Activated naive CD4-positive, alpha-beta T cell treated with anti-CD3 and anti-CD28 coated beads, Interleukin-2, amount 10 ng/mL, durations not matched to agents 7 days and 5 days (primary cell): ENCODE measurements around the gene FAH.
A peak's percentile ranks its signal among the peaks of the same experiment; 100 is the strongest.

Source experiments
- CTCF ChIA-PET: fragments of 350-600 bp; sonication (Branson Sonifier 250); formaldehyde crosslinking; loops from one replicate; lab custom pipeline; 2021; ENCODE audit warnings: antibody characterized with exemption; lab: Charles Lee
- DNase-seq: peaks from one replicate; pipeline ENCODE4 v3.0.0-alpha.2; 2020
- H3K27ac Mint-ChIP-seq: one replicate; pipeline ENCODE4 v1.8.0; 2021; ENCODE audit warnings: mild to moderate bottlenecking, moderate library complexity, mixed read lengths
- H3K27me3 Mint-ChIP-seq: one replicate; pipeline ENCODE4 v1.8.0; 2021; ENCODE audit warnings: mild to moderate bottlenecking, mixed read lengths
- H3K36me3 Mint-ChIP-seq: one replicate; pipeline ENCODE4 v1.8.0; 2021; ENCODE audit warnings: mixed read lengths
- H3K4me1 Mint-ChIP-seq: one replicate; pipeline ENCODE4 v1.8.0; 2021; ENCODE audit warnings: mixed read lengths
- H3K4me3 Mint-ChIP-seq: one replicate; pipeline ENCODE4 v1.8.0; 2021; ENCODE audit warnings: mild to moderate bottlenecking, moderate library complexity, mixed read lengths
- H3K9me3 Mint-ChIP-seq: one replicate; pipeline ENCODE4 v1.8.0; 2021; ENCODE audit warnings: mixed read lengths

The FAH gene

DNA sequence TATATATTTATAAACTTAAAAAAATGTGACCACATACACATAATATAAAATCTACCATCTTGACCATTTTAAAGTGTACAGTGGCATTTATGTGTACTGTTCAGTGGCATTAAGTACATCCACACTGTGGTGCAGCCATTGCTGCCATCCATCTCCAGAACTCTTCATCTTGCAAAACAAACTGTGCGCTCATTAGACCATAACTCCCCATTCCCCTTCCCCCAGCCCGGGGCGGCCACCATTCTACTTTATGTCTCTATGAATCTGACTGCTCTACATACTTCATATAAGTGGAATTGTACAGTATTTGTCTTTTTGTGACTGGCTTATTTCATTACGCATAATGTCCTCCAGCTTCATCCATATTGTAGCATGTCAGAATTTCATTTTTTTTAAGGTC lies 51.4 kb downstream of the FAH start:
- Mint-ChIP-seq H3K4me3 (no peak overlapping the region), H3K4me1 (no peaks in the 10 kb centered on the region), H3K9me3 (no peaks in the 10 kb centered on the region), H3K27ac (no peak overlapping the region), H3K36me3 (no peaks in the 10 kb centered on the region), H3K27me3 (peaks cover 20% of the 10 kb centered on the region)
- no peak for DNase-seq
- CTCF ChIA-PET = interaction anchor here (0.7 kb wide), 1 partner anchor 164 kb away, joined by 3 read pairs; no protein-coding TSS in a partner anchor

DNA sequence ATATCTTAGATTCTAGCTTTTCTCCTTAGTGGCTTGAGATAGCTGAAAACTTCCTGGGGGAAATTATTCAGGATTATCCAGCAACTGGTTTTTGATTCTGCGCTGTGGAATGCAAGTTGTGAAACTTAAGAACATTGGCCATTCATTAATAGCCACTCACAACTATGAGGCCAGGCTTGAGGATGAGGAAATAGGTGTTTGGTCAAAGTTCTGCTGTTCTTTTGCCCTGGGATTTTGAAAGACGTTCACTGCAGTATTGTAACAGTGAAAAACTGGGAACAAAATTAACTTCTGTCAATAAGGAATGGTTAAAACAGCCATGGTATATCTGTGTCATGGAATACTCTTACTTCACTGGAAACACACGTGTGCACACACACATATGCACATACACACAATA lies 55.1 kb downstream of the FAH start:
- no peaks in the 10 kb centered on the region for H3K9me3 Mint-ChIP-seq
- CTCF ChIA-PET = no interaction called here
- DNase-seq = no peak
- no peak overlapping the region for H3K27ac Mint-ChIP-seq
- no peaks in the 10 kb centered on the region for H3K4me1 Mint-ChIP-seq
- H3K4me3 Mint-ChIP-seq = no peak overlapping the region
- peaks cover 36% of the 10 kb centered on the region for H3K27me3 Mint-ChIP-seq
- H3K36me3 Mint-ChIP-seq = no peaks in the 10 kb centered on the region

DNA sequence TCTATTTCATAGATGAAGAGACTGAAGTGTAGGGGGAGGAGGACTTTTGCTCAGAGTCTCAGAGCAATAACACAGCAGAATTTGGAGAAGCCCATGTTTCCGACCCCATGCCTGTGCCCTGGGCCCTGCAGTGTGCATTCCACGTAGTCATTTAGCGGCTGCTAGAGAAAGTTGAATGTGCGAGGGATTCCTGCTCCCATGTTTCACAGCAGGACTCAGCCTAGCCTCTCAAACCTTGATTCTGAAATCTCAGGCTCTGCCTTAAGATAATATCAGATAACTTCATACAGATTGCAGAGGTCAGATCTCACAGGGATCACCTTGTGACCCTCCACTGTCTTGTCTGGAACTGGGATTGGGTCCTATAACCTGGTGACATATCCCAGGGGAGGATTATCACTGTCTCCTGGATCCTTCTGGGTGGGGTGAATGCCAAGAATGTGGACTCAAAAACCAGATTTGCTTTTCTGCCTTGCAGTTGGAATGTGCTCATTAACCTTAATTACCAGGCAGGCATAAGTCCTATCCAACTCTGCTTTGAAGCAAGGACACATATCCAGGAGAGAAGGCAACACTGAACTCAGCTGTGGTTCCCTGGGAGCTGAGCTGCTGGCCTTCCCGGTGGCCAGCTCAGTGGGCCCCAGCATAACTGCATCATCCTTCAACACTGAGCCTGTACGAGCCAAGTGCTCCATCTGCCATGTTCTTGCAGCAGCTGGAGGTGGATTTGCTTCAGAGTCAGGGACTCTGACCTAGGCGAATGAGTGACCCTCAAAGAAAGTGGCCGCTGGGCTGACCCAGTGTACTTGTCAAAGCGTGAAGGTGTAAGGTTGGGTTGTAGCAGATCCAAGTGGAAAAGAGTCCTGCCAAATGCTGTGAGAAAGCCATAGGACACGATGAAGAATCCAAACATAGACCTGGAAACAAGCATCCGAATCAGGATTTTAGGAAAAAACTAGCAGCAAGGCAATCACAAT lies 56.2 kb downstream of the FAH start:
- DNase-seq = no peak
- H3K27ac Mint-ChIP-seq = no peak overlapping the region
- CTCF ChIA-PET = no interaction called here
- H3K4me1 Mint-ChIP-seq = no peaks in the 10 kb centered on the region
- H3K9me3 Mint-ChIP-seq = no peaks in the 10 kb centered on the region
- H3K4me3 Mint-ChIP-seq = no peak overlapping the region
- no peaks in the 10 kb centered on the region for H3K36me3 Mint-ChIP-seq
- H3K27me3 Mint-ChIP-seq = peaks cover 36% of the 10 kb centered on the region

DNA sequence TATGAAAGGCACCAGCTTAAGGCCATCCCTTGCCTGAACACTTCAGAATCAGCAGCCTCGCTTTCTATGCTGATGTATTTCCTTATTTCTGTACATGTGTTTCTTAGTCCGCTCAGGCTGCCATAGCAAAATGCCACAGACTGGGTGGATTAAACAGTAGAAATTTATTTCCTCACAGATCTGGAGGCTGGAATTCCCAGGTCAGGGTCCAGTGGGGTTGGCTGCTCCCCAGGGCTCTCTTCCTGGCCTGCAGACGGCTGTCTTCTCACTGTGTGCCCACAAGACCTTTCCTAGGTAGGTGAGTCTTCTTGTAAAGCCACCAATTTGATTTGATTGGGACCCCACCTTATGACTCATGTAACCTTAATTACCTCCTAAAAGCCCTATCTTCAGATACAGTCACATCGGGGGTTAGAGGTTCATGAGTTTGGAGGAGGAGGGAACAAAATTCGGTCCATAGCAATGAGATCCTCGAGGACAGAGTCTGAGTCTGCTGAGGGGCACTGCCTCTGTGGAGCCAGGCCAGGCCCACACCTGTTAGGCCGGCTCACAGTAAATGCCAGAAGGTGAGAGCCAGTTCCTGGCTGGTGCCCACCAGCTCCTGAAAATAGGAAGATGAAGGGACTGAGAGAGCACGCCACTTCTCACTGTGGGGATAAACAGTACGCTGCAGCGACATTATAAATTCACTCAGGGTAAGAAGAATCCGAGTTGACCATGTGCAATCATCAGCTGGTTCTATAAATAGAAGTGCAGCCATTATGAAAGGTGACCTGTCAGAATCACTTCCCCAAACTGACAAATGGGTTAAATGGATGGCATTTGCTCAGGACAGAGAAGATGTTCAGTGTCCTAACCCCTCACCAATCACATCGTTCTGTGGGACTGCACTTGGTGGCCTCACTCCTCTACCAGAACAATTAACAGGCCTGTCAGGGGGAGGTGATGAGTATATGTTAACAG lies 58.1 kb downstream of the FAH start:
- H3K4me1 Mint-ChIP-seq = no peaks in the 10 kb centered on the region
- H3K27ac Mint-ChIP-seq = no peak overlapping the region
- no peak for DNase-seq
- no peak overlapping the region for H3K4me3 Mint-ChIP-seq
- CTCF ChIA-PET = no interaction called here
- no peaks in the 10 kb centered on the region for H3K9me3 Mint-ChIP-seq
- peaks cover 40% of the 10 kb centered on the region for H3K27me3 Mint-ChIP-seq
- H3K36me3 Mint-ChIP-seq = no peaks in the 10 kb centered on the region

DNA sequence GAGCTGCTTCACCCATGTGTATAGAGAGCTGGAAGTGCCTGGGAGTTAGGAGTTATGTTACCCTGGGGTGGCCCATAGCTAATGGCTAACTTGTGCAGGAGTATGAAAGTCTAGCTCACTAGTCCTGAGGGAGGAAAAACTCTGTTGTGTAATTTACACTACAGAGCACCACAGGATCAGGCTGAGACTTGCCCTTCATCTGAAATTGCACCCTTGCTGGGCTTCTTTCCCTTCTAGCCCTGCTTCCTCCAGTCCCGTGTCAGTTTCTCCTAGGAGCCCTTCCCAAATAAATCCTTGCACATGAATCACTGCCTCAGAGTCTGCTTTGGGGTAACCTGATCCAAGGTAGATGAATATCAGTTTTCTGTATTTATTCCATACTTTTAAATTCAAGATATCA lies 59.2 kb downstream of the FAH start:
- CTCF ChIA-PET = no interaction called here
- peaks cover 40% of the 10 kb centered on the region for H3K27me3 Mint-ChIP-seq
- no peaks in the 10 kb centered on the region for H3K9me3 Mint-ChIP-seq
- H3K27ac Mint-ChIP-seq = no peak overlapping the region
- H3K4me3 Mint-ChIP-seq = no peak overlapping the region
- H3K4me1 Mint-ChIP-seq = no peaks in the 10 kb centered on the region
- DNase-seq = no peak
- H3K36me3 Mint-ChIP-seq = no peaks in the 10 kb centered on the region

DNA sequence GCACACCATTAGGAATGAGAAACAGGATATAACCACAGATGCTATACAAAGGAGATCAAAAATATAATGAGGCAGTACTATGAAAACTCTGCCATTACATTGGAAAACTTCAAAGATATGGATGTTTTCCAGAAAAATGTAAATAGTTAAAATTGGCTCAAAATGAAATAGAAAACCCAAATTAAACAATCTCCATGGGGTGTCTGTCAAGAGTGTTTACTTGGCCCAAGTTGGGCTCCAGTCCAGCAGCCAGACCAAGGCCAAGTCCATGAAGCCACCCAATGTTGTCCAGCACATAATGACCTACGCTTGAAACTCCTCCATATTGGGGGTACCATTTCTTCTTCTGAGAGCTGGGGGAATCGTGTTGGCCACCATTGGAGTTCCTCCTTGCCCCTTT lies 62.1 kb downstream of the FAH start:
- Mint-ChIP-seq H3K9me3 (no peaks in the 10 kb centered on the region), H3K27ac (no peak overlapping the region), H3K27me3 (peaks cover 29% of the 10 kb centered on the region), H3K4me3 (no peak overlapping the region), H3K4me1 (no peaks in the 10 kb centered on the region), H3K36me3 (no peaks in the 10 kb centered on the region)
- CTCF ChIA-PET = no interaction called here
- DNase-seq = no peak

DNA sequence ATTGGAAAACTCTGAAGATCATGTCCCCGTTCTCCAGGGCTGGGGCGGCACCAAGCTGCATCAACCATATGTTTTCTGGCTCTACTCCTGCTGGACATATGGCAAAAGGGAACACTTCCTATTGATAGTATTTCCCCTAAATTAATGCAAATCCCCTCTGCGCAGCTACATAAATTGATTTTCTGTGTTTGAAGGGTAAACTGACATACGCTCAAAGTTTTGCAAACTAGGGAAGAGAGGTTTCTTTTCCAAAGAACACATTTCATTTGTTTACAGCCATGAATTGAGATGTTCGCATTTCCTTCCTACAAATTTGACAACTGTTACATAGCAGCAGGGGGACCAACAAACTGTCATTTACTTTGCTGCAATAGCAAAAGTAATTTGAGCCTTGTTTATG lies 63.3 kb downstream of the FAH start:
- H3K4me1 Mint-ChIP-seq = no peaks in the 10 kb centered on the region
- H3K27ac Mint-ChIP-seq = no peak overlapping the region
- H3K4me3 Mint-ChIP-seq = no peak overlapping the region
- H3K27me3 Mint-ChIP-seq = peaks cover 19% of the 10 kb centered on the region
- no peak for DNase-seq
- no peaks in the 10 kb centered on the region for H3K36me3 Mint-ChIP-seq
- no peaks in the 10 kb centered on the region for H3K9me3 Mint-ChIP-seq
- CTCF ChIA-PET = no interaction called here

DNA sequence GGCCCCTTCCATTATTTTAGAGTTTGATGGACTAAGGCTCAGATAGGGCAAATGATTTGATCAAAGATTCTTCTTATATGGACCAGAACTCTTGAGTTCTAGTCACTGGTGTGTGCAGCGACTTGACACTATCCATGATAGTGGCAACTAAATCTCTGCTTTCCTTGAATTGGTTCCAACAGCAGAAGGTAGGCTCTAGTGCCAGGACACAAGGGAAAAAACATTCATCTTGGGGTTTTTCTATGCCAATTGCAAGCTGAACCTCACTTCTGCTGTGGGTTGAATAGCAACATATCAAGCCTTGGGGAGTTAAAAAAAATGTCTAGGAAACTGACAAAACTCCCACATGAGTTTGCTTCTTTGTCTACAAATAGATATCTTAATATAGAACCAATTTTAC lies 64.1 kb downstream of the FAH start:
- Mint-ChIP-seq H3K4me3 (no peak overlapping the region), H3K27me3 (peaks cover 17% of the 10 kb centered on the region), H3K4me1 (no peaks in the 10 kb centered on the region), H3K9me3 (no peaks in the 10 kb centered on the region), H3K27ac (no peak overlapping the region), H3K36me3 (no peaks in the 10 kb centered on the region)
- CTCF ChIA-PET = no interaction called here
- no peak for DNase-seq

DNA sequence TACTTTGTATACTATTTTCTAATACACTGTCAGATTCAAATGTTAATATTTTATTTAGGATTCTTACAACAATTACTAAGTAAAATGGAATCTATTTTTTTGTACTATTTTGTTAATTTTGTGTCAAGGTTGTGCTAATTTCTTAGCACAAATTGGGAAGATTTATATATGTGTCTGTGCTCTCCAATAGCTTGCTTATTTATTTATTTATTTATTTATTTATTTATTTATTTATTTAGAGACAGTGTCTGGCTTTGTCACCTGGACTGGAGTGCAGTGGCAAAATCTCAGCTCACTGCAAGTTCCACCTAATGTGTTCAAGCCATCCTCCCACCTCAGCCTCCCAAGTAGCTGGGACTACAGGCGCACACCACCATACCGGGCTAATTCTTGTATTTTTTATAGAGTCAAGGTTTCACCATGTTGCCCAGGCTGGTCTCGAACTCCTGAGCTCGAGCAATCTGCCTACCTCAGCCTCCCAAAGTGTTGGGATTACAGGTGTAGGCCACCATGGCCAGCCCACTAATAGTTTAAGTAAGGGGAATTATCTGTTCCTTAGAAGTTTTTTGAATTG lies 64.6 kb downstream of the FAH start:
- CTCF ChIA-PET = no interaction called here
- H3K27ac Mint-ChIP-seq = no peak overlapping the region
- H3K9me3 Mint-ChIP-seq = no peaks in the 10 kb centered on the region
- H3K36me3 Mint-ChIP-seq = no peaks in the 10 kb centered on the region
- H3K4me3 Mint-ChIP-seq = no peak overlapping the region
- DNase-seq = no peak
- peaks cover 12% of the 10 kb centered on the region for H3K27me3 Mint-ChIP-seq
- H3K4me1 Mint-ChIP-seq = no peaks in the 10 kb centered on the region

DNA sequence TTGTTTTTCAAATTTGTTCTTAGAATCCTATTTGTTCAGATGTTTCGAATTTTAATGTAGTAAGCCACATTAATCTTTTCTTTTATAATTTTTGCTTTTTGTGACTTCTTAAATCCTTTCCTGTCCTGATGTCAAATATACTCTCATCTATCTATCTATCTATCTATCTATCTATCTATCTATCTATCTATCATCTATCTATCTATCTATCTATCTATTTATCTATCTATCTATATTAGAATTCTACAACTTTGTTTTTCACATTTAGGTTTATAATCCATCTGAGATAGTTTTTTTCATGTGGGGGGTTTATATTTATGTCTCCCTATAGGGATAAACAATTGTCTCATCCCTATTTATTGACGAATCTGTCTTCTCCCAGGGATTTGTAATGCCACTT lies 67.2 kb downstream of the FAH start:
- DNase-seq = no peak
- no peaks in the 10 kb centered on the region for H3K4me1 Mint-ChIP-seq
- CTCF ChIA-PET = no interaction called here
- H3K9me3 Mint-ChIP-seq = no peaks in the 10 kb centered on the region
- peaks cover 11% of the 10 kb centered on the region for H3K27me3 Mint-ChIP-seq
- H3K36me3 Mint-ChIP-seq = no peaks in the 10 kb centered on the region
- no peak overlapping the region for H3K4me3 Mint-ChIP-seq
- H3K27ac Mint-ChIP-seq = no peak overlapping the region

DNA sequence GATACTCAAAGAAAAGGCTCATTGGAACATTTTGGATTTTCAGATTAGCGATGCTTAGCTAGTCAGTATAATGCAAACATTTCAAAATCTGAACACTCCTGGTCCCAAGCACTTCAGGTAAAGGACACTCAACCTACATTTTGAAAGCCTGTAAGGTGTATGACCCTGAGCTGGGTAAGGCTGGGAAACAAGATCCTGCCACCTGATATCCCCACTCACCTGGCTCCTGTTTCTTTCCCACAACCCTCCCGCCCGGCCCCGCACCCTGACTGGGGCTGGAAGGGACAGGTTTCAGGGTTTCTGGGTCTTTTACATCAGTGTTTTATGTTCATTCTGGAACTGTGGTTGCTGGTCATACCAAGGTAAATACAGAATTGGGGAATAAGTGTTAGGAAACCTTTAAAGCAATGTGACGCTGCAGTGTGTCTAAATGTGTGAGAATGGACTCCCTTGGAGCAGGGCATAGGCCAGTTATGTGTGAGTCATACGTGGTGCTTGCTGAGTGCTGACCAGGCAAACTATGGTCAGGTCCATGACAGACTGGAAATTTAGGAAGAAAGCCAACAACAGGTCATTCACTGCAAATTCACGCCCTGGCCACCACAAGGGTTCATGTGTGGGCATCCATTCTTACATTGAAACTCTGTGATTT lies 76.3 kb downstream of the FAH start:
- CTCF ChIA-PET = no interaction called here
- no peak for DNase-seq

DNA sequence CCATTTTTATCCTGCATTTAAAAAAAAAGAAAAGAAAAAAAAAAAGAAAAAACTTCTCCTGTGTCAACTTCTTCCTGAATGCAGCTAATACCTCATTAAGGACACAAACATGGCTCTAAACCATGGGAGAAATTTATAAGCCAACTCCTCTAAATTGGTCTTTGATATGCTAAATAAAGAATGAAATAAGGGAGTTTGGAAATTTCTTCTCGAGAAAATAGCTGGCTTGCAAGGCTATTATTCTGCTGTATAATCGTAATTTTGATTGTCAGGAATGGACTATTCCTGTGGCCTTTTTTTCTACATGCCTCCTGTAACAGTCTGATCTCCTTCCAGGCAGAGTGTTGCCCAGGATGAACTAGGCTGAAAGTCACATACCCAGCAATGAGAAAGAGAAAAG lies 78.6 kb downstream of the FAH start:
- Mint-ChIP-seq H3K9me3 (no peaks in the 10 kb centered on the region), H3K4me1 (no peaks in the 10 kb centered on the region), H3K4me3 (no peak overlapping the region), H3K27me3 (peaks cover 26% of the 10 kb centered on the region), H3K36me3 (no peaks in the 10 kb centered on the region), H3K27ac (no peak overlapping the region)
- DNase-seq = no peak
- CTCF ChIA-PET = no interaction called here

More for the DNA sequence above, 76.3 kb downstream of the FAH start:
- Mint-ChIP-seq H3K36me3 (no peaks in the 10 kb centered on the region), H3K27me3 (peaks cover 20% of the 10 kb centered on the region), H3K4me1 (no peaks in the 10 kb centered on the region), H3K27ac (no peak overlapping the region), H3K9me3 (no peaks in the 10 kb centered on the region), H3K4me3 (no peak overlapping the region)

DNA sequence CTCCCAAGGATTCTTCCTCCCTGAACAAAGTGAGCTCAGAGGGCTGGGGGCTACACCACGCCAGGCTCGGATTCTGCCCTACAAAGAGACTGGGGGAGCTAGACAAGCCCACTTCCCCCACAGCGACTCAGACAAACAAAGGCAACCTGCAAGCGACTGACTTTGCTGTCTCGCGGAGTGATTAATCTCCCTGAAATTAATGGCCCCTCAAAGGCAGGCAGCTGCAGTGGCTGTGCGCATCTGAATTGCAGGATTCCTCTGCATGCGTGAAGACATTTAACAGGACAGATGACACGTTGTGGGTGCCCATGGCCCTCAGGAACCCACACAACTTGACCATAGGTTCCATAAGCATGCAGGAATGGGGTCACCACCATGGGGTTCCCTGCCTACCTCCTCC lies 80.8 kb downstream of the FAH start:
- peaks cover 22% of the 10 kb centered on the region for H3K27me3 Mint-ChIP-seq
- no peaks in the 10 kb centered on the region for H3K4me1 Mint-ChIP-seq
- no peaks in the 10 kb centered on the region for H3K9me3 Mint-ChIP-seq
- CTCF ChIA-PET = no interaction called here
- no peak overlapping the region for H3K4me3 Mint-ChIP-seq
- no peak overlapping the region for H3K27ac Mint-ChIP-seq
- no peak for DNase-seq
- no peaks in the 10 kb centered on the region for H3K36me3 Mint-ChIP-seq

DNA sequence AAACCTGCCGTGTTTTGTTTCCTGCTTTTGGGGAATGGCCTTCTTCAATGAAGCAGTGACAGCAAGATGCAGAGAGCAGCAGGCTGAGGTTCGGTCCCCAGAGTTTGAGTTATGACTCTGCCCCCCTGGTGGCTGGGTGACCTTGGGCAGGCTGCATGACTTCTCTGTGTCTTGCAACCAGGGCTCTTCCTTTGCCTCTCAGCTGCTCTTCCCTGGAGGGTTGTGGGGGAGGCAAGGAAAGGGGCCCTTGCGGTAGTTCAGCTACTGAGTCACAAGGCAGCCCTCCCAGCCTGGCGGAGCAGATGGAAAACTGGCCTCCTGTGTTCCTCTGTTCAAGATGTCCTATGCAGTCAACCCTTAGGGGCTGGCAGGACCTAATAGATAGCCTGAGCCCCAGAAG lies 82.1 kb downstream of the FAH start:
- CTCF ChIA-PET = interaction anchor here (1.2 kb wide), 1 partner anchor 9 kb away, joined by 3 read pairs; no protein-coding TSS in a partner anchor
- Mint-ChIP-seq H3K9me3 (no peaks in the 10 kb centered on the region), H3K27me3 (peaks cover 26% of the 10 kb centered on the region), H3K27ac (no peak overlapping the region), H3K36me3 (no peaks in the 10 kb centered on the region), H3K4me1 (no peaks in the 10 kb centered on the region), H3K4me3 (no peak overlapping the region)
- peak; percentile 62 for DNase-seq
